ENCODE data around the gene COBLL1.

- TF ChIP-seq EZH2 (IDR thresholded peaks at IDR 0.05; ENCODE audit: low read depth) (no peak), CTCF (conservative IDR thresholded peaks at IDR 0.05) (no peak)
These were observed 1.8 kb upstream of the COBLL1 start for GRCh38 chr2:164843346-164843911.
